Endodermal cell (in vitro differentiated cells): ENCODE measurements around the gene TOM1L2. TPM values are rescaled to one million over a fixed set of nuclear protein-coding genes. Genes with fewer than 3 reads are reported as not detected.

Experiments used
- DNase-seq: peaks from one replicate; pipeline ENCODE4 v3.0.0-alpha.2; 2017
- H3K27ac ChIP-seq: 2 replicates; pipeline ENCODE4 v1.5.1; 2013; ENCODE audit warnings: mild to moderate bottlenecking, low read depth, low read length, moderate library complexity
- H3K27me3 ChIP-seq: 2 replicates; pipeline ENCODE4 v1.6.1; 2013; ENCODE audit warnings: mild to moderate bottlenecking, low read length, moderate library complexity; ENCODE audit not compliant: insufficient read depth, control insufficient read depth, poor library complexity, severe bottlenecking
- H3K36me3 ChIP-seq: 2 replicates; pipeline ENCODE4 v1.7.0; 2013; ENCODE audit warnings: mild to moderate bottlenecking, low read length, moderate library complexity; ENCODE audit not compliant: control insufficient read depth, insufficient read depth
- H3K4me1 ChIP-seq: one replicate; pipeline ENCODE4 v1.7.0; 2013; ENCODE audit warnings: low read length; ENCODE audit not compliant: control insufficient read depth, insufficient read depth
- H3K4me3 ChIP-seq: 2 replicates; pipeline ENCODE4 v1.5.1; 2013; ENCODE audit warnings: mild to moderate bottlenecking, low read length, moderate library complexity
- H3K9ac ChIP-seq: 2 replicates; pipeline ENCODE4 v1.6.1; 2013; ENCODE audit warnings: mild to moderate bottlenecking, low read length, moderate library complexity; ENCODE audit not compliant: poor library complexity, severe bottlenecking; ENCODE audit errors: extremely low read depth
- H3K9me3 ChIP-seq: 2 replicates; pipeline ENCODE4 v1.6.1; 2013; ENCODE audit warnings: mild to moderate bottlenecking, low read length, moderate library complexity; ENCODE audit not compliant: control insufficient read depth
- H3K27ac Mint-ChIP-seq: 2 replicates; pipeline ENCODE4 v1.8.0; 2020; ENCODE audit warnings: mixed read lengths
- H3K27me3 Mint-ChIP-seq: 2 replicates; pipeline ENCODE4 v1.8.0; 2021; ENCODE audit warnings: mild to moderate bottlenecking, mixed read lengths; ENCODE audit not compliant: insufficient read depth
- H3K36me3 Mint-ChIP-seq: 2 replicates; pipeline ENCODE4 v1.8.0; 2020; ENCODE audit warnings: low read depth, mixed read lengths
- H3K4me1 Mint-ChIP-seq: 2 replicates; pipeline ENCODE4 v1.8.0; 2020; ENCODE audit warnings: mixed read lengths
- H3K4me3 Mint-ChIP-seq: 2 replicates; pipeline ENCODE4 v1.8.0; 2020; ENCODE audit warnings: mild to moderate bottlenecking, moderate library complexity, mixed read lengths
- H3K9me3 Mint-ChIP-seq: 2 replicates; pipeline ENCODE4 v1.8.0; 2020; ENCODE audit warnings: mild to moderate bottlenecking, mixed read lengths
- CTCF ChIP-seq: fragments of 200-600 bp; sonication (generic); conservative IDR thresholded peaks from 2 replicates; pipeline ENCODE4 v1.5.0; 2021; ENCODE audit warnings: antibody characterized with exemption, mild to moderate bottlenecking
- WGBS, 2 experiments: methylation state at CpG; one replicate each; pipeline versions ENCODE4 v1.1.5 to v1.1.7; 2013; ENCODE audit warnings: missing lambda C conversion rate in 2 of 2, mixed read lengths in 1 of 2; ENCODE audit not compliant: insufficient coverage in 1 of 2, insufficient read length in 1 of 2; 5-methylcytosine and 5-hydroxymethylcytosine counted together
- total RNA-seq, 2 donors: library from RNA; stranded (reverse); fragmentation: NEBNext Ultra II Directional in 1 of 2; extraction: Animal tissue kit (Norgen Biotek cat#: 25700) in 1 of 2; gene quantifications; 2 replicates in 1 of 2; 3 replicates in 1 of 2; pipeline ENCODE4 v1.2.1, GENCODE V29; 2021

TOM1L2 gene
- total RNA-seq, 2 donors from 2014 or later, result 10.2 to 11.5 TPM

- Mint-ChIP-seq H3K27me3 (no peaks in the 10 kb centered on the region), H3K27ac (peak overlapping the region; percentile 64), H3K4me3 (no peak overlapping the region), H3K4me1 (peaks cover 7% of the 10 kb centered on the region), H3K36me3 (peaks cover 52% of the 10 kb centered on the region), H3K9me3 (no peaks in the 10 kb centered on the region)
- no peak for TF ChIP-seq CTCF
- no peaks in the 10 kb centered on the region for H3K27me3 ChIP-seq
- H3K9ac ChIP-seq, result no peak overlapping the region
- H3K9me3 ChIP-seq, result no peaks in the 10 kb centered on the region
- 94 to 99% methylated on average over 7 to 12 of the region's 12 CpGs for WGBS, 2 experiments
- DNase-seq, result no peak
- H3K4me3 ChIP-seq, result no peak overlapping the region
- H3K27ac ChIP-seq, result no peak overlapping the region
- H3K4me1 ChIP-seq, result peaks cover 13% of the 10 kb centered on the region
- H3K36me3 ChIP-seq, result peaks cover 84% of the 10 kb centered on the region
These were observed 44.2 kb upstream of the TOM1L2 start for GRCh38 chr17:18016426-18016825.

GRCh38 chr17:18015593-18015992 lies 43.4 kb upstream of the TOM1L2 start:
- Mint-ChIP-seq H3K27me3 (no peaks in the 10 kb centered on the region), H3K27ac (no peak overlapping the region), H3K36me3 (peaks cover 49% of the 10 kb centered on the region), H3K4me3 (no peak overlapping the region), H3K9me3 (no peaks in the 10 kb centered on the region), H3K4me1 (peaks cover 7% of the 10 kb centered on the region)
- Histone ChIP-seq H3K4me1 (peaks cover 13% of the 10 kb centered on the region), H3K36me3 (peaks cover 85% of the 10 kb centered on the region), H3K4me3 (no peak overlapping the region), H3K27ac (no peak overlapping the region), H3K9me3 (no peaks in the 10 kb centered on the region), H3K27me3 (no peaks in the 10 kb centered on the region), H3K9ac (no peak overlapping the region)
- TF ChIP-seq CTCF, result no peak
- DNase-seq, result no peak
- 97 to 100% methylated on average over 3 to 5 of the region's 5 CpGs for WGBS, 2 experiments

GRCh38 chr17:18014006-18014405 lies 41.8 kb upstream of the TOM1L2 start:
- Histone ChIP-seq H3K4me3 (no peak overlapping the region), H3K9me3 (no peaks in the 10 kb centered on the region), H3K36me3 (peaks cover 87% of the 10 kb centered on the region), H3K27me3 (no peaks in the 10 kb centered on the region), H3K4me1 (peaks cover 16% of the 10 kb centered on the region), H3K9ac (no peak overlapping the region), H3K27ac (no peak overlapping the region)
- no peaks in the 10 kb centered on the region for H3K9me3 Mint-ChIP-seq
- WGBS, 2 experiments, result 94 to 95% methylated on average over 6 of the region's 6 CpGs
- no peak for DNase-seq
- TF ChIP-seq CTCF, result no peak
- no peak overlapping the region for H3K4me3 Mint-ChIP-seq
- peaks cover 7% of the 10 kb centered on the region for H3K4me1 Mint-ChIP-seq
- H3K27ac Mint-ChIP-seq, result no peak overlapping the region
- H3K36me3 Mint-ChIP-seq, result peaks cover 56% of the 10 kb centered on the region
- no peaks in the 10 kb centered on the region for H3K27me3 Mint-ChIP-seq
